HepG2 (cell line): ENCODE results near the gene KISS1R. TPM values are rescaled to one million over a fixed set of nuclear protein-coding genes. Genes with fewer than 3 reads are reported as not detected.

Experiments used
- ATF6 ChIP-seq: sonication (generic); formaldehyde crosslinking; conservative IDR thresholded peaks from 2 replicates; pipeline ENCODE4 v1.4.0; 2020; ENCODE audit warnings: missing genetic modification reagents
- HNRNPL ChIP-seq: fragments of 200-400 bp; formaldehyde crosslinking; IDR thresholded peaks from 2 replicates; pipeline ENCODE4 v1.6.1; 2017; ENCODE audit warnings: mild to moderate bottlenecking, low read depth, low read length
- MED13 ChIP-seq: sonication (generic); formaldehyde crosslinking; IDR thresholded peaks from 2 replicates; pipeline ENCODE4 v1.5.0; 2020; ENCODE audit warnings: missing genetic modification reagents
- RARA ChIP-seq: IDR thresholded peaks from 2 replicates; pipeline ENCODE4 v1.6.1; 2016; ENCODE audit warnings: missing genetic modification reagents, missing compliant biosample characterization
- SALL2 ChIP-seq: sonication (generic); formaldehyde crosslinking; IDR thresholded peaks from 2 replicates; pipeline ENCODE4 v1.8.1; 2023; ENCODE audit warnings: mild to moderate bottlenecking, missing genetic modification reagents, inconsistent platforms
- SNAI1 ChIP-seq: sonication (generic); formaldehyde crosslinking; IDR thresholded peaks from 2 replicates; pipeline ENCODE4 v1.5.0; 2020; ENCODE audit warnings: mild to moderate bottlenecking, missing genetic modification reagents, borderline replicate concordance
- ZNF407 ChIP-seq: sonication (generic); formaldehyde crosslinking; IDR thresholded peaks from one replicate; pipeline ENCODE4 v1.5.1; 2020; ENCODE audit warnings: mild to moderate bottlenecking, missing genetic modification reagents; ENCODE audit errors: not compliant biosample characterization
- ZNF576 ChIP-seq: sonication (generic); formaldehyde crosslinking; IDR thresholded peaks from 2 replicates; pipeline ENCODE4 v1.4.0; 2020; ENCODE audit warnings: mild to moderate bottlenecking, missing genetic modification reagents
- ZNF577 ChIP-seq: sonication (generic); formaldehyde crosslinking; IDR thresholded peaks from 2 replicates; pipeline ENCODE4 v1.4.0; 2020; ENCODE audit warnings: mild to moderate bottlenecking, low read depth, missing genetic modification reagents, borderline replicate concordance
- polyA plus RNA-seq, 8 experiments: library from polyadenylated mRNA; depleted of rRNA in 3 of 8; stranded (reverse) in 7 of 8; unstranded in 1 of 8; fragments of >200 nt; fragmentation: Illumina TruSeq in 4 of 8; extraction: Trizol in 4 of 8; gene quantifications; 2 replicates each; pipeline versions ENCODE4 v1.2.1 to v1.2.3, GENCODE V29; 2011 to 2016; ENCODE audit warnings: low read depth in 4 of 8, missing spikeins in 1 of 8, mixed read lengths in 1 of 8; ENCODE audit not compliant: insufficient read depth in 1 of 8
- total RNA-seq, 5 experiments: library from RNA; depleted of rRNA; stranded (reverse); fragments of >200 nt; fragmentation: Illumina TruSeq; extraction: Trizol; gene quantifications; 2 replicates each; pipeline ENCODE4 v1.2.3, GENCODE V29; 2016; ENCODE audit warnings: low read depth in 1 of 5
- TF ChIP-seq, protein P1 (sequence below): sonication (generic); formaldehyde crosslinking; conservative IDR thresholded peaks from 2 replicates; pipeline ENCODE4 v1.4.0; 2020; ENCODE audit warnings: mild to moderate bottlenecking, missing genetic modification reagents, moderate library complexity
- TF ChIP-seq, protein P2 (sequence below): sonication (generic); formaldehyde crosslinking; IDR thresholded peaks from 2 replicates; pipeline ENCODE4 v1.5.1; 2020; ENCODE audit warnings: mild to moderate bottlenecking, missing genetic modification reagents, borderline replicate concordance

KISS1R gene
- total and polyA plus RNA-seq, 2 of the 13 experiments (the other 11 are each of a cell fraction or from before 2014, with no cell fraction given): 1.1 to 10.2 TPM

GRCh38 chr19:892894-893689 is 24.0 kb upstream of the KISS1R start, which contains the start of the genes MED16 and RNU6-9 (continued):
- TF ChIP-seq, protein P1, sequence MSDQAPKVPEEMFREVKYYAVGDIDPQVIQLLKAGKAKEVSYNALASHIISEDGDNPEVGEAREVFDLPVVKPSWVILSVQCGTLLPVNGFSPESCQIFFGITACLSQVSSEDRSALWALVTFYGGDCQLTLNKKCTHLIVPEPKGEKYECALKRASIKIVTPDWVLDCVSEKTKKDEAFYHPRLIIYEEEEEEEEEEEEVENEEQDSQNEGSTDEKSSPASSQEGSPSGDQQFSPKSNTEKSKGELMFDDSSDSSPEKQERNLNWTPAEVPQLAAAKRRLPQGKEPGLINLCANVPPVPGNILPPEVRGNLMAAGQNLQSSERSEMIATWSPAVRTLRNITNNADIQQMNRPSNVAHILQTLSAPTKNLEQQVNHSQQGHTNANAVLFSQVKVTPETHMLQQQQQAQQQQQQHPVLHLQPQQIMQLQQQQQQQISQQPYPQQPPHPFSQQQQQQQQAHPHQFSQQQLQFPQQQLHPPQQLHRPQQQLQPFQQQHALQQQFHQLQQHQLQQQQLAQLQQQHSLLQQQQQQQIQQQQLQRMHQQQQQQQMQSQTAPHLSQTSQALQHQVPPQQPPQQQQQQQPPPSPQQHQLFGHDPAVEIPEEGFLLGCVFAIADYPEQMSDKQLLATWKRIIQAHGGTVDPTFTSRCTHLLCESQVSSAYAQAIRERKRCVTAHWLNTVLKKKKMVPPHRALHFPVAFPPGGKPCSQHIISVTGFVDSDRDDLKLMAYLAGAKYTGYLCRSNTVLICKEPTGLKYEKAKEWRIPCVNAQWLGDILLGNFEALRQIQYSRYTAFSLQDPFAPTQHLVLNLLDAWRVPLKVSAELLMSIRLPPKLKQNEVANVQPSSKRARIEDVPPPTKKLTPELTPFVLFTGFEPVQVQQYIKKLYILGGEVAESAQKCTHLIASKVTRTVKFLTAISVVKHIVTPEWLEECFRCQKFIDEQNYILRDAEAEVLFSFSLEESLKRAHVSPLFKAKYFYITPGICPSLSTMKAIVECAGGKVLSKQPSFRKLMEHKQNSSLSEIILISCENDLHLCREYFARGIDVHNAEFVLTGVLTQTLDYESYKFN (CRISPR knock-in tag): 0 out of 2 replicates have a peak, but pooled peaks have one; percentile 19
- no peak; the same call in 1 of the 2 replicates for TF ChIP-seq SALL2 (CRISPR knock-in tag)
- TF ChIP-seq ZNF577 (CRISPR knock-in tag): no peak
- TF ChIP-seq ZNF576 (CRISPR knock-in tag): no peak
- TF ChIP-seq MED13 (CRISPR knock-in tag): no peak
- no peak for TF ChIP-seq SNAI1
- TF ChIP-seq RARA (CRISPR knock-in tag): no peak
- TF ChIP-seq HNRNPL: no peak
- TF ChIP-seq, protein P2, sequence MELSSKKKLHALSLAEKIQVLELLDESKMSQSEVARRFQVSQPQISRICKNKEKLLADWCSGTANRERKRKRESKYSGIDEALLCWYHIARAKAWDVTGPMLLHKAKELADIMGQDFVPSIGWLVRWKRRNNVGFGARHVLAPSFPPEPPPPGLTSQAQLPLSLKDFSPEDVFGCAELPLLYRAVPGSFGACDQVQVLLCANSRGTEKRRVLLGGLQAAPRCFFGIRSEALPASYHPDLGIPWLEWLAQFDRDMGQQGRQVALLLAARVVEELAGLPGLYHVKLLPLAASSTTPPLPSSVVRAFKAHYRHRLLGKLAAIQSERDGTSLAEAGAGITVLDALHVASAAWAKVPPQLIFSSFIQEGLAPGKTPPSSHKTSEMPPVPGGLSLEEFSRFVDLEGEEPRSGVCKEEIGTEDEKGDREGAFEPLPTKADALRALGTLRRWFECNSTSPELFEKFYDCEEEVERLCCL (CRISPR knock-in tag): no peak
- TF ChIP-seq ZNF407 (CRISPR knock-in tag): no peak
- TF ChIP-seq ATF6 (CRISPR knock-in tag): 0 out of 2 replicates have a peak, but pooled peaks have one; percentile 58
